ENCODE results near the gene AARS2.
A peak's percentile ranks its signal among the peaks of the same experiment; 100 is the strongest.
"Not testable (repeated sequence)": the region's sequence is repeated elsewhere in the genome, so short reads cannot be mapped to it uniquely, and the experiment has no call there.

AARS2 gene

DNA sequence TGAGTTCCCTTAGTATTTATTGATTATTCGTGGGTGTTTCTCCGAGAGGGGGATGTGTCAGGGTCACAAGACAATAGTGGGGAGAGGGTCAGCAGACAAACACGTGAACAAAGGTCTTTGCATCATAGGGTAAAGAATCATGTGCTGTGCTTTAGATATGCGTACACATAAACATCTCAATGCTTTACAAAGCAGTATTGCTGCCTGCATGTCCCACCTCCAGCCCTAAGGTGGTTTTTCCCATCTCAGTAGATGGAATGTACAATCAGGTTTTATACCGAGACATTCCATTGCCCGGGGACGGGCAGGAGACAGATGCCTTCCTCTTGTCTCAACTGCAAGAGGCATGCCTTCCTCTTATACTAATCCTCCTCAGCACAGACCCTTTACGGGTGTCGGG lies 15.1 kb upstream of the AARS2 start:
- not testable (repeated sequence) for DNase-seq

DNA sequence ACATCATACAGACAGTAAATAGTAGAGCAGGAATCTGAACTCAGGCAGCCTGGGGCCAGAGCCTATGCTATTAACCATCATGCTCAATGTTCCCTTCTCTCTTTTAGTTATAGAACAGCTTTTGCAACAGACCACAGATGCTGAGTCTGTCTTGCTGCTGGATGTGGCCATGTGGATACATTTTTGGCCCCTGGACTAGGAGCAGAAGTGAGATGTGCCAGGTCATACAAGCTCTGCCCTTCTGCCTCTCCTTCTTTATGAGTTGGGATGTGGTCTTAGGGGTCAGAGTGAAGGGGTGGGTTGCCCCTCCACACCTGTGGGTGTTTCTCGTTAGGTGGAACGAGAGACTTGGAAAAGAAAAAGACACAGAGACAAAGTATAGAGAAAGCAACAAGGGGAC lies 14.6 kb upstream of the AARS2 start:
- no peak for DNase-seq

DNA sequence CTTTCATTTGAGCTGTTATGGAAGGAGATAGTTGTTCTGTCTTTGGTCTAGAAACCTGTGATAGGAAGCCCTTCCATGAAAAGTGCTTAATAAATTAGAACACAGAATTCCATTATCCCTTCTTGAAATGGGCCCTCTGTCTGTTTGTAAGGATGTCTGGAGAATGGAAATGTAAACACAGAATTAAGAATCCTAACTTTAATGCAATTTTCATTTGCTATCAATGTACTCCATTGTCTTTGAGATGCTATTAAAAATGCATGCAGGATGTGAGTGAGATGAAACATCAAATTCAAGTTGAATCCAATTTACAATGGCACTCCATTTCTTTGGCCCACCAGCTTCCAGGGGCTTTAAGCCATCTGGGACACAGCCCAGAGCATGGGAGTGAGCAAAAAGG lies 13.9 kb upstream of the AARS2 start:
- no peak for DNase-seq

DNA sequence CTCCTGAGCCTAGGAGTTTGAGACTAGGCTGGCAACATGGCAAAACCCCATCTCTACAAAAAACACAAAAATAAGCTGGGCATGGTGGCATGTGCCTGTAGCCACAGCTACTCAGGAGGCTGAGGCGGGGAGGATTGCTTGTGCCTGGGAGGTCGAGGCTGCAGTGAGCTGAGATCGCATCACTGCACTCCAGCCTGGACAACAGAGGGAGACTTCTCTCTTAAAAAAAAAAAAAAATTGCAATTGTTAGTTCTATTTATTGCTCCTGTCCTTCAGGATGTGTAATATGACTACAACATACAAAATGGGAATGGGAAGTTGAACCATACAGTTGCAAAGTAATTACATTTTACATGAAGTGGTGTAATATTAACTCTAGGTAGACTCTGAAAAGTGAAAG lies 8.1 kb upstream of the AARS2 start:
- no peak for DNase-seq

DNA sequence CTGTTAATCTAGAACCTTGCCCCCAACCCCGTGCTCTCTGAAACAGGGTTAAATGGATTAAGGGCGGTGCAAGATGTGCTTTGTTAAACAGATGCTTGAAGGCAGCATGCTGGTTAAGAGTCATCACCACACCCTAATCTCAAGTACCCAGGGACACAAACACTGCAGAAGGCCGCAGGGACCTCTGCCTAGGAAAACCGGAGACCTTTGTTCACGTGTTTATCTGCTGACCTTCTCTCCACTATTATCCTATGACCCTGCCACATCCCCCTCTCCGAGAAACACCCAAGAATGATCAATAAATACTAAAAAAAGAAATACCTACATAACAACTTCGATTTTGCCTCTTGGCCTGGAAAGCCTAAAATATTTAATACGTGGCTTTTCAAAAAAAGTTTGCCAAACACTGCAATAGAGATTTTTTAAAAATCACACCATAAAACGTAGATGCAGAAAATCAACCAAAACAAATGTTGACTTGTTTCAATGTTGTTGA lies 4.0 kb upstream of the AARS2 start:
- DNase-seq = not testable (repeated sequence)

DNA sequence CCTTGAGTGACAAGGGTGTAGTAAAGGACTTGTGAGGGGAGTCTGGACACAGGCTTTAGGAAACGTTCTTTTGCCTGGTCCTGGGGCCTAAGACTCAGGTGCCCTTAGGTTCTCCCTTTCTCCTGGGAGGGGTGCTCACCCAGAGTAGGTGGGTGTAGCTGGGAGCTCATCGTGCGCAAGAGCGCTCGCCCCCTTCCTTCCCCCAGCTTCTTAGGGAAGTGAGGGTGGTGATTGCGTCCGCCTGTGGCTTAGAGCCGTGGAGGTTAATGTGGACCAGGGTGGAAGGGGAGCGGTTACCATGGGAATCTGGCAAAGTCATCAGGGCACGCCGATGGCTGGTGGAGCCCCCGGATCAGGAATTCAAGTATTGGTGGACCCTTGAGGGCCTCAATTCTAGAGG lies 3.3 kb upstream of the AARS2 start:
- no peak for DNase-seq

DNA sequence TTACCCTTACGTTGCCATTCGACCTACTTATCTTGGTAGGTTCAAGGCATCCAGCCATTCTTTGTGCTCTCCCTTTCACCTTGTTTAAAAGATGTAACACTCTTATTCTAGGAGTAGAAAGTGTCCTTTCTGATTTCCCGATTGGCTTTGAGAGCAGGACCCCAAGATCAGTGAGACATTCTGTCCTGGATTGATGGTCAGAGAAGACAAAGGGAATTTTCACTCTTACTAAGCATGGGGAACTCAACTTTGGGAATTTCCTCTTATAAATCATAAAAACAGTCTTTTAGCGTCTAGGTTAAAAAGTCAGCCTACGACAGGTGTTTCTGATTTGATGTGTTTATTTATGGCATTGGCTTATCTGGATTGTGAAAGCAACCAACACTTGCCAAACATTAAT lies 2.8 kb upstream of the AARS2 start:
- no peak for DNase-seq

DNA sequence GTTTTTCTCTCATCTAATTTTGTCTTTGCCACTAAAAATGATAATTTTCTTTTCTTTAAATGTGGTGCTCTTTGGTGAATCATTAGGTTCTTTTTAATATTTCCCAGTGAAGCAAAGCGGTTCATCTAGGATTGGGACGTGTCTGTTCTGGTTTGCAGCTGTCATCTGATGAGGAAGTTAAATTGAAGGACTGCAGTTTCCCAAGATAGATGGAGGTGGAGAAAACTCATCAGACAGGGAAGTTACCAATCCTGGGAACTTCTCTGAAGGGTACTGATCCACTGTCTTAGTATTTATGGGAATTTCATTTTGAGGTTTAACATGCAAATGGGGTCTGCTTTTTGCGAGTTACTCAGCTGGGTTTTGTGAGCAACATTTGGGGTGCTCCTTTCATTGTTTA lies 2.4 kb upstream of the AARS2 start:
- DNase-seq = no peak

DNA sequence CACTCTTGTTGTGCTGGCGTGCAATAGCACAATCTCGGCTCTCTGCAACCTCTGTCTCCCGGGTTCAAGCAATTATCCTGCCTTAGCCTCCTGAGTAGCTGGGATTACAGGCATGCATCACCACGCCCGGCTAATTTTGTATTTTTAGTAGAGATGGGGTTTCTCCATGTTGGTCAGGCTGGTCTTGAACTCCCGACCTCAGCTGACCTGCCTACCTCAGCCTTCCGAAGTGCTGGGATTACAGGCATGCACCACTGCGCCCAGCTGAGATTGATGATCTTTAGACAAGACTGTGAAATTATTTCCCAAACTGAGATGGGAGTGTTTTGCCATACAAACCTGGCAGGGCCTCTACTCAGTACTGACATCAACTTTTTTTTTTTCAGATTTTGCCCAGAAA lies 1.5 kb upstream of the AARS2 start:
- DNase-seq = not testable (repeated sequence)

DNA sequence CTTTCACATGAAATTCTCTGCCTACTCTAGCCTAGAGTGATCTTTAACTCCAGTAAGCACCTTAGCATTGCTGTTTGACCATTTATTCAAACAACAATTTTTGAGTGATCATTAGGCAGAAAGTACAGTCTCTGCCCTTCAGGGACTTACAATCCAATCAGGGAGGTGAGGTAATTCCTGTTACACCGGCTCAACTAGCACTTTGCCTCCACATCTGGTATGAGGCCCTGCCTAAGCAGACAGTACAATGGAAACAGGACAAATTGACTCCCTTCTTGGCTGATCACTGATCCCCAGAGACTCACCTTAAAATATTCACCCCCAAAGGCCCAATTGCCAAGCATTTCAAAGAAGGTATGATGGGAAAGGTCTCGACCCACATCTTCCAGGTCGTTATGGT lies 1.4 kb downstream of the AARS2 start:
- no peak for DNase-seq

DNA sequence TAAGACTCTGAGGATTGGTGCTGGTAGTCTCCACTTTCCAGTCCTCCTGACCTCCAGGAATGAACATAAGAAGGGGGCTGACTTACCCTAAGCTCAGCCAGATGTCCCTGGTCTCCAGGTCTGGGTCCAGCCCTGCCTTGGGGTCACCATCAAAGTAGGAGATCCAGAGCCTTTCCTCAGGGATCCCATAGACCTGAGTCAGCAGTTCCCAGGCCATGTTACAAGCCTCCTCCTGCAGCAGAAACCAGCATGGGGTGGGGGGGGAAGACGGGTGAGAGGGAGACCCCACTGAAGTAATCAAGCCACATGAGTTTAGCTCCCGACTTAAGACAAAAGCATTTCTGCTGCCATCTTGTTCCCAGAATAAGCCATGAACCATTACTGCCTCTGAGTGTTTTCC lies 1.8 kb downstream of the AARS2 start:
- DNase-seq = no peak

DNA sequence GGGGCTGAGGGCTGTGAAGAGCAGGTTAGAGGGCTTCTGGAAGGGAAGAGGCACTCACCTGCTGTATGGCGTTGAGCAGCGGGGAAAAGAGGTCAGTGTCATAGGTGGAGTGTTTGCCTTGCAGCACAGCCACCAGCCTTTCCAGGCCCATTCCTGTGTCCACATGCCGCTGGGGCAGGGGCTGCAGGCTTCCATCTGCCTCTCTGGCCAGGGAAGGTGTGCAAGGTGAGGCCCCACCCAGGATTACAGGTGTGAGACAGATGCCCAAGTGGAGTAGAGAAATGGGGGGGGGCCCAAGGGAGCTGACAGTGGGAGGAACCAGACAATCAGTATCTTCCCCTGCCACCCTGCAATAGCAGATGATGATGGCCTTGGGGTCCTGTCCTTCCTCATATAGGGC lies 2.9 kb downstream of the AARS2 start:
- DNase-seq = no peak

DNA sequence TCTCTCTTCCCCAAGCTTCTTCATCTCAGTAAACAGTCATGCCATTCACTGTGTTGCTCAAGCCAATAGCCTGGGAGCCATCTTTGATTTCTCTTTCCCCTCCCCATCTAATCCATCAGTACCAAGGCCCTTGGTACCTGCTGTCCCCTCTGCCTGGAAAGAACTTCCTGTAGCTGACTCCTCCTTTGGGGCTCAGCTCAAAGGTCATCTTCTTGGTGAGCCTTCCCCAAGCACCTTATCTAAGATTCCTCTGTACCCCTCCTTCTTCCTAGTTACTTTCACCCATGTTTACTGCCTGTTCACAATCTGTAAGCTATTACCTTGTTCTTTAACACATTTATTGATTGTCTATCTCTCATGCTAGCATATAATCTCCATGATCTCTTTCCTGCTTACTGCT lies 3.5 kb downstream of the AARS2 start:
- DNase-seq = no peak

DNA sequence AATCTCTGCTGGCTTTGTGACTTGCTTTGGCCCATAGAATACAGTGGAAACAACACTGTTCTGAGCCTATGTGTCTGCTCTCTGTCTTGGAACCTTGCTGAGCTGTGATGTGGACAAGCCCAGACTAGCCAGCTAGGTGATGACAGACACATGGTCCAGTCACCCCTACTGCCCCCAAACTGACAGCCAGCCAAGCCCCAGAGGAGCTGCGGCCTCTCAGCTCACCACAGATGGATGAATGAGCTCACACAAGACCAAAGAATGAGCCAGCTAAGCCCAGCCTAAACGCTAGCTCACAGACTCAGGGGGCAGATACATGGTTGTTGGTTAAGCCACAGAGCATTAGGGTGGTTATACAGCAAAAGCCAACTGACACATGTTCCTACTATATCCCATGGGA lies 4.1 kb downstream of the AARS2 start:
- no peak for DNase-seq

DNA sequence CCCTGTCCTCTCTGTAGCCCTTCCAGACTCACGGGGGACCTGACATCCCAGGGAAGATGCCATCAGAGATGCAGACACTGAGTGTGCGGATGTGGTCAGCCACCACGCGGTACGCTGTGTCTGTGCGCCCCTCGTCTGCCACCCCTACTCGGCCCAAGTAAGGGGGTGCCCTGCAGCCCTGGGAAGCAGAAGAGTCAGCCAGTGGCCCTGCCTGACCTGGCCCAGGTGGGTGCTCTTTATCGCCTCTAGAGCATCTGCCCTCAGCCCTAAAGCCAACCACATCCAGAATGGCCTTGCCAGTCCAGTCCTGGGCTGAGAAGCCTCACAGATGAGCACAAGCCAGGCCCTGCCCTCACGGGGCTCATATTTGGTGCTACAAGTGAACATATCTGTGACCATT lies 5.9 kb downstream of the AARS2 start:
- DNase-seq = no peak

DNA sequence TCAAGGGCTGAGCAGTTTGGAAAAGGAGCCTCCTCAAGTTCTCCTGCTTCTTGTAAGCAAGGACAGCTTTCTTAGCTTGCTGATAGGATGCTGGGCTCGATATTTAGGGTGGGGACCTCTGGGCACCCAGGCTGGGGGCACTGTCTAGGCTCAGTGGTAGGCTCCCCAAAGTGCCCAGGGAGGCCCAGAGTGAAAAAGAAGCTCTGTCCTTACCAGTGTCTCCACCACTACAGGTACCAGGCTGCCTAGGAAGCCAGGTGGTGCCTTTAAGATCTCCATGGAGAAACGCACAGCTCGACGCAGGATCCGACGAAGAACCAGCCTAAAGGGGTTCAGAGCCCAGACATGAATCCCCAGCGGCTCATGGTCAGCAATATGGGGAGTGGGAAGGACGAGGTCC lies 6.4 kb downstream of the AARS2 start:
- DNase-seq = no peak

DNA sequence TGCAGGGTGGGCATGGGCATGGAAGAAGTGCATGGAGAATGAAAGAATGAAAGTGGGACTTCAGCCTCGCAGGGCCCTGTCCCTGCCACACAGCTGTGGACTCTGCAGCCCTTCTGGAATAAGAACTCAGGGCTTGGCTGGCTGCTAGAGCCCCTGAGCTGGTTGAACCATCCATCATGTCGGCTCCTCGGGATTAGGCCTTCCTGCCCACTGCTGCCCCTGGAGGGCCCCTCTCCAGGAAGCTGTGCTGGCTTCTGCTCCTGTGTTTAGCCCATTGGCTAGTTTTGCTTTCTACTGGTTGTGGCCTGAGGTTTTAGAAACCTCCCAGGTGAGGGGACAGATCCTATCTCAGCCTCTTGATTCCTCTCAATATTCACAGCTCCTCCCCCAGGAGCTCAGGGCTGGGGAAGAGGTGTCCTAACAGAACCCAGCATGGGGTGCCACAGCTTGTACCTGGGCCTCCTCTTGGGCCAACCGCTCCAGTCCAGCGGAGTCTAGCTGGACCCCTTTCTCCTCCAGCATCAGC lies 7.9 kb downstream of the AARS2 start:
- DNase-seq = no peak

DNA sequence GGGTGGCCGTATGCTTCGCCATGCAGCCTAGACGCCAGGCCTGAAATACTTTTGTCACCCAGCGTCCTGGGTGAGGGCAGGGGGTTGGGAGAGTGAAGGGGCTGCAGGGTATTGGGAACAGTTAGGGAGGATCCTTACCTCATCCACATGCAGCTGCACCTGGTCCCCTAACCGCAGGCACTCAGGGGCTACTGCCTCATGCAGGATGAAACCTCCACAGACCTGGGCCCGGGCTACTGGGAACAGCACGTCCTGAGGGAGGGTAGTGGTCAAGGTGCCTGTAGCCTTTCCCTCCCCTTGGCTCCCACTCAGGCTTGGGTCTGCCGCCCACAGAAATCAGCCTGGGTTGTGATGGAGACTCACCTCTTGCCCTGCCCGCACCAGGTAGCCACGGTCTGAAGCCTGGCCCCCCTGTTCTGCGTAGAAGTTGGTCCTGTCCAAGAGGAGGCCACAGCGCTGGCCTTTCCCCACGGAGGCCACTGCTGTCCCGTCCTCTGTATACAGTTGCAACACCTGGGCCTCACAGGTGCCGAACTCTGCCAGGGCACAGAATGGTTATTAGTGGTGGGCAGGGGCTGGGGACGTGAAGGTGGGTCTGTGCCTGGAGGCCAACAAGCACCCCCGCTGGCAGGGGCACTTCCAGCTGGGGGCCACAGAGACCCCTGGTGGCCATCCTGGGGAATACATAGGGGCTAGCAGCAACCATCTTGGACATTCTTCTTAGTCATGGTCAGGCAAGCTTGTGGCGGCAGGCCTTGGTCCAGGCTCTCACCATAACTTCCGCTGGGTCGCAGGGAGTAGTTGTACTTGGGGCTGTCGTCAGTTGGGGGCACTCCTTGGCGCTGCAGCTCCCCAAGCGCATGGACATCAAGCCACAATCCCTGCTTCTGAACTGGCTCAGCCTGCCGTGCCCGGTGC lies 8.6 kb downstream of the AARS2 start:
- DNase-seq = peak in 1 of 2 experiments; percentile 14

DNA sequence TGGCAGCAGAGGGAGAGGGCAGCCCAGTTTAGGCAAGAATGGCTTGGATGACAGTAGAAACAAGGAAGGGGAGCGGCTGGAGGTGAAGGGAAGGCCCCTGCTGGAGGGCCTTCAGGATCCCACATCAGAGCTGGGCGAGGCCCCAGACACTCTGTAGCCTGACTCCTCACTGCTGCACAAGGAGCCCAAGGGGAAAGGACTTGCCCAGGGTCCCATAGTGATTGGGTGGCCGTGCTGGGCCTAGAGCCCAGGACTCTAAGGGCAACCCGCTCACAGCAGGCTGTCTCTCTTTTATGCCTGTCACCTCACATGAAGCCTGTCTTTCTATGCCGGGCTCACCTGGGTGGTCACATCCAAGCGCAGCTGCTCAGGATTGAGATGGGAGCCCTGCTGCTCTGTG lies 9.3 kb downstream of the AARS2 start:
- DNase-seq = no peak

DNA sequence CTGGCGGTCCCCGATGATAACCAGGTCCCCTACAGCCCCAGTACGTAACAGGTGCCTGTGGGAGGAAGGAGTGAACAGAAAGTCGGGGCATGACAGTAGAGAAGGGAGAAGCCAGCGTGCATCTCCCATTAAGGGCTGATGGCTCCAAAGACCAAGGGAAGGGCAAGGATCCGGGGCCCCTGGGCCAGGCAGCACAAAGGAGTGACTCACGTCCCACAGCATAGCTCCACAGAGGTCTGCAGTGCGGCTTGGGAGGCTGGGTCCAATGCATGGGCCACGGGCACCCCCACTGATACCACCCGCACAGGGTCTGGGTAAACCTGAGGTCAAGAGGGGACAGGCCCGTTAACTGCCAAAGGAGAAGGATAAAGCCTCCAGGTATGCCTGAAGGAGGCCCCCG lies 10.3 kb downstream of the AARS2 start:
- no peak for DNase-seq

DNA sequence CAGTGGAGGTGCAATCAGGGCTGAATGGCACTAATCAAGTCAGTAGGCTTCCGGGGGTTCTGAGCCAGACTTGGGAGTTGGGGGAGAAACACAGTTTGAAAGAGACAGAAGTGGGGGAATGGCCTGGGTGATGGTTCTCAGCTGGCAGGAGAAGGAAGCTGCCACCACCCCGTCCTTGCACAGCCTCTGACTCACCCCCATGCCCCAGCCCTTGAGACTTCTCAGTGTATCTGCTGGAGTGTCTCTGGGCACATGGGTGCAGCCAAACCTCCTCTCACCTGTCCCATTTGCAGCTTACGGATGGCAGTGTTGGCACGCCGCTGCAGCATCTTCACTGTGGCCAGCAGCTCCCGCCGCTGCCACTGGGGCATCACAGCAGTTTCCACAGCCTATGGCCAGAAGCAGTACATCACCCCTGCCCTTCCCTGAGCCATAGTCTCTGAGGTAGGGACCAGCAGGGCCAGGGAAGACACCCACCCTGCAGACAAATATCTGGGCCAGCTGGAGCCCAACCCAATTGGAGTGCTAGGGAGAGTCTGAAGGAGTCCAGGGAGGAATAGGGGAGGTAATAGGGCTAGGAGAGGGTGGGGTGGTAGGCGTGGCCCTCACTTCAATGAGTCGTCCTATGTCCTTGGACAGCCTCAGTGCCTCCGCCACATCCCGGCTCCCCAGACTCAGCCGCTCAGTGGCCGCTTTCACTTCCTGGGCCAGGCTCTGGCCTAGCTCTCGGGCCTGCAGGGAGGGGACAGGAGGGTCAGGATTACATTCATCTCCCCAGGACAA lies 11.2 kb downstream of the AARS2 start:
- no peak for DNase-seq

DNA sequence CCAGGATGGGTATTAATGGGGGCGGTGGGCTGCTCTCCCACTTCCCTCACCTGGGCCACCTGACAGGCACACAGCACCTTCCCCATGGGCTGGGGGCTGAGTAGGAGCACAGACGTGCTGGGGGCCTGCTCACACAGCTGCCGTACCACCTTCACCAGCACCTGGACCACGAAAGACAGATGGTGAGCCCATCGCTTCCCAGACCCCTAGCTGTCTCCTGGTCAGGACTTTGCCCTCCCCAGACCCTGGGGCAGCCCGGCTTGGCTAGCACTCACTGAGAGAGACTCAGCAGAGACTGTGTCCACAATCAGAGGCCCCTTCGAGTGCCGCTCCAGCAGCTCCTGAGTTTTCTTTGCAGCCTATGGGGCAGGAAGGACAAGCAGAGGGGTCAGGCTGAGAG lies 12.0 kb downstream of the AARS2 start:
- no peak for DNase-seq

DNA sequence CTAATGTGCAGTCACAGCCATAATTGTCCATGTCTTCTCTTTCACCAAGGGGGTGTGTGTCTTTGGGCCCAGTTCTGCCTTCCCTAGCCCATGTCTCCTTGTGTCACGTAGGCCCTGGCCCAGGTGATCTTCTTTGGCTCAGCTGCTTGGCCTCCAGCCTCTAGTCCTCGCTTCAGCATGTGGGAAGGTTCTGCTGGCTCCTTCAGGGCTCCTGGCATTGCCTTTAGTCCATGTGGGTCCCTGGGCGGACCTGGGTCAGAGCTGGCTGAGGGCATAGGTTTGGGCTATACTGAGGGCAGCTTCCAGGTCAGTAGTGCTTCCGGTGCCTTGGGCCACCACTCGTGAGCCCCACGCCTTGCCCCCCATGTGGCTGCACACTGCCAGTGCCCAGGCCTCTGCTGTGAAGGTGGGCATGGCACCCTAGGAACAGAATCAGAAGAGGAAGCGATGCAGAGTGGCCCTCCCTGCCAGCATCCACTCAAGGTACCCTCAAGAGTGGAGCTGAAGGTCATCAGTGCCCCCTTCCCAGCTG lies 12.8 kb downstream of the AARS2 start:
- DNase-seq = no peak

DNA sequence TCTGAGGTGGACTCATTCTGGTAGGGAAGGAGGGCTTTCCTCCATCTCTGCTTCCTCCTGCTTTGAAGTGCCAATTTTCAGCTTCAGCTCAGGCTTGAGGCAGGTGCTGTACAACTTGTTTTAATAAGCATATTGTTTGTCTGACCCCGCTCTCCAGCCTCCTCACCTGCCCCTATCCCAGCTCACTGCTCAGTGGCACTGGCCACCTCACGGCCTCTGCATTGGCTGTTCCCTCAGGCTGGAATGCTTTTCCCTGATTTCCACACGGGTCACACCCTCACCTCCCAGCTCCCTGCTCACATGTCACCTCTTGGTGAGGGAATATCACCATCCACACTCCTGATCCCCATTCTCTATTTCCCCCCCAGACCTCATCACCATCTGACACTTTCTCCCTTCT lies 14.3 kb downstream of the AARS2 start:
- DNase-seq = no peak

All from NCI-H1930 (cell line).